ENCODE measurements around the gene HIBADH.

HIBADH gene

DNA sequence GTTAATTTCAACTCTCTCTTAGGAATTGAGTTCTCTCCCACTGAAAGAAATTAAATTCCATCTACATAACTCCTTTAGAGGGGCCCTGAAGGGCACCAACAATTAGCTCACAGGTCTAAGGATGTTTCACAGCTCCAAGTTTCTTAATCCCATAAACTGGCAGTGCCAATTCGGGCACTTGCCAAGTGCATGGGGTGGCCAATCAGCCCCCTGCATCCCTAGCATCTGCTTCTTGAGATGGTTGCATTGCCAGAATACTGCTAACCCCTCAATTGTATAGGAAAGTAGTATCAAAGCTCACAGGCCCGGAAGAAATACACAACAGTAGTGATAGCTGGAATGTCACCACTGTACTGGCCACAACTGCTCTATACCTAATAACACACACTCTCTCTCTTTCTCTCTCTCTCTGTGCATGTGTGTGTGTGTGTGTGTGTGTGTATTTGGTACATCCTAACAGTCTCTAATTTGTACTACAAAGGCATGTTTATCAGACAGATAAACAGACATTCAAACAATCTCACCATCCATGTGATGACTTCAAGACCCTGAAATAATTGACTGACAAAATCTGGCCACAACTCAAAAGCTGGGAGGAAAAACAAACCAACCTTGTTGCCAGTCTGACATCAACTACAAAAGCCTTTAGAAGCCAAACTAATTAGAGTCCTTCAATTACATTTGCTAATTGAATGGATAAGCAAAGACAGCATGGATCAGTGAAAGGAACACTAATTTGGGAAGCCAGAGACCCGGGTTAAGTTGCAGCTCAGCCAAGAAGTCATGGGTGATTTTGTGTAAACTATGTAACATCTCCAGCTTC, 27.8 kb downstream of the HIBADH start:
- DNase-seq: no peak

DNA sequence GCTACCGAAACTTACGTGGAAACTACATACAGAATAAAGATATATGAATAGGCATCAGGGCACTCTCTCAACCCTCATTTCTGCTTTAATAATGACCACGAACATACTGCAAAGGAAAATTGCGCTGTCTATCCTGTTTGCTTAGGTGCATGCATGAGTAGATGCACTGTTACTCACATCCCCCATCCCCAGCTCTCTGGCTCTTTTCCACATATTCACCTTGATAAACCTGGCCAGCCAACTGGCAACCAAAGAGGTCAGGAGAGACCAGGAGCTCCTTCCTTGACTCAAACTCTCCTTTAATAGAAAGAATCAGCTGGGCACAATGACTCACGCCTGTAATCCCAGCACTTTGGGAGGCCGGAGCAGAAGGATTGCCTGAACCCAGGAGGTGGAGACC, 29.6 kb downstream of the HIBADH start:
- DNase-seq: no peak

DNA sequence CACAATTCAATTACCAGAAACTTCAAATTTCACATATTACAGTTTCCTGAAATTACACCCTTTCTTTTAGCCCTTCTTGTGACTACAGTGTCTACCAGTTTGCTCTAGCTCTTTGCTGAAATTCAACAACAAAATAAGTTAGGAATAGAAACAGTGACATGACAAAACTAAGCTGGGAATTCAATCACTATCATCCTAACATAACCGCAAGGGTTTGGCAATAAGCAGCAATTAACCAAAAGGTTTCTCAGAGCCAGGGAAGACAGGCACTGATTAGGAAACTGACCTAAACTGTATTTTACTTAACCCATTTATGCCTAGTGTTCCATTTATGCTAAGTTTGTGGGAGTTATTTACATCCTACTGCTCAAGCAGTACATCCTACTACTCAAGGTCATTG, 31.3 kb downstream of the HIBADH start:
- no peak for DNase-seq

DNA sequence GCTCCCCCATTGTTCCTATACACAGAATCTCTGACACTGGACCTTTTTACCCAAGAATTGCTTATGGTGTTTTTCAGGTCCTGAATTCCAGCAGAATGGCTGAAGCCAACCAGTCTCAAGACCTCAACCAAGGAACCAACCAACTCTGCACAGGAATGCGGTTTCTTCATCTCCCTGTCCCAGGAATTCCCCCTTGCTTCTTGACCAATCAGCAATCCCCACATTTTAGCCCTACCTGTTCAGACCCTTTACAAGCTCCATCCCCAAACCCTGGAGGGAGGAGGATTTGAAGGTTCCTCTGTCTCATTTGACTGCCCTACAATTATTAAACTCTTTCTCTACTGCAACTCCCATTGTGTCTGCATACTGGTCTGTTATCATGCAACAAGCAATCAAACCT, 35.5 kb downstream of the HIBADH start:
- DNase-seq: no peak

DNA sequence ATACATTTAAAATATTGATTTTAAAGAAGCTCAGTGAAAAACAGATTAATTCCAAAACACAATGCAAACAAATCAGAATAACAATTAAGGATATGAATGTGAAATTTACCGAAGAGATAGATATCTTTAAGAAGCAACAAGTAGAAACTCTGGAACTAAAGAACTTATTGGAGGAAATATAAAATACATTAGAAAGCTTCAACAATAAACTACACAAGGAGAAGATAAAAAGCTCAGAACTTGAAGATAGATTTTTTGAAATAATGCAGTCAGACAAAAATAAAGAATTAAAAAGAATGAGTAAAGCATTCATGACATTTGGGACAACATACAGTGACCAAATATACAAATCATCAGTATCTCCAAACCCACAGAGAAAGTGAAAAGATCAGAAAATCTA, 43.2 kb downstream of the HIBADH start:
- DNase-seq: no peak

DNA sequence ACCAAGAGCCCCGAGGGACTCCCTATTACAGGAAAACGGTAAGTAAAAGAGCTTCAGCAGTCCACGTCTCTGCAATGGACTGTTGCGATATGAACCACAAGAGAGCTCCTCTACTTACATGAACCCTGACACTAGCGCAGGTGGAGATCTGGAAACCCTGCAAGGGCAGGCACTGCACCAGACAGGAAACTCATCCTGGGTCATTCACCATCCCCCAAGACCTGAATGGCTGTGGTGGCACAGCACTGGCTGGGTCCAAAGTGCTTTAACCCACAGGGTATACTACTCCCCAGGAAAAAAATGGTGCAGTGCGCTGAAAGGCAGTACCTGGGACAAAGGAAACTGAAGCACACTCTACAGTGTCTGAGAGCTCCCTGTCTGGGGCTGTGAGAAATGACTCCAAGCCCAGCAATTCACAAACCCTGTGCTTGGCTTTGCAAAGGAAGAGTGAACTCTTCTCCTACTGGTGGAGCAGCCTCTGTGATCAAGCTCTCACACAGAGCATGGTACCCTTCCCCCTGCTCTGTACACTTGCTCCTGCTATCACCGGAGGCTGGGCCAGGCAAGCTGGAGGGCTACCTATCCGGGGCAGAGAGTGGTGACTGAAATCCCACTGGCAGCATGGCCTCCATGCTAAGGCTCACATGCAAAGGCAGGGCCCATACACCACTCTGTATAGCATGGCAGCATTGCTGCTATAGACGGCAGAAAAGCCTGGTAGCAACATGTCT, 44.9 kb downstream of the HIBADH start:
- DNase-seq: no peak

DNA sequence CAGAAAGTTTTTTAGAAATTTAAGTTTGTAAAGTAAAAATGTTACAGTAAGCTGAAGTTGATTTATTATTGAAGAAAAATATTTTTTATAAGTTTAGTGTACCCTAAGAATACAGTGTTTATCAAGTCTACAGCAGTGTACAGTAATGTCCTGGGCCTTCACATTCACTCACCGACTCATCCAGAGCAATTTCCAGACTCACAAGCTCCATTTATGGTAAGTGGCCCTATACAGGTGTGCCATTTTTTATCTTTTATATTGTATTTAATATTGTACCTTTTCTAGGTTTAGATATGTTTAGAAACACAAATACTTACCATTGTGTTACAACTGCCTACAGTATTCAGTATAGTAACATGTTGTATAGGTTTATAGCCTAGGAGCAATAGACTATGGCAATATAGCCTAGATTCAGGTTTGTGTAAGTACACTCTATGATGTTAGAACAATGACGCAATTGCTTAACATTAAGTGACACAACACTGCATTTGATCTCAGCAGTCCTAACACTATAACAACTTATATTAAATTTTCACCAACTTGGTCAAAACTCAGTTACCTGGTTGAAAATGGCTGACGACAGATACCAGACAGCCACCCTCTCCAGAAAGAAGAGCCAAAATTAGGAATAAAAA, 45.7 kb downstream of the HIBADH start:
- DNase-seq: no peak

DNA sequence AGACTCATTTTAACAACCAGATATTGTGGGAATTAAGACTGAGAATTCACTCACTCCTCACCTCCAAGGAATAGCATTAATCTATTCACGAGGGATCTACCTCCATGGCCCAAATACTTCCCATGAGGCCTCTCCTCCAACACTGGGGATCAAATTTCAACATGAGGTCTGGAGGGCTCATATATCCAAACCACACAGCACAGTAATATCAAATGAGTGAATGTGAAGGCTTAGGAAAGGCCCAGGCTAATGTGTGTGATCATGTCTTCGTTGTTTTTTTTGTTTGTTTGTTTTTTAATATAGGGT, 46.5 kb downstream of the HIBADH start:
- DNase-seq: no peak

DNA sequence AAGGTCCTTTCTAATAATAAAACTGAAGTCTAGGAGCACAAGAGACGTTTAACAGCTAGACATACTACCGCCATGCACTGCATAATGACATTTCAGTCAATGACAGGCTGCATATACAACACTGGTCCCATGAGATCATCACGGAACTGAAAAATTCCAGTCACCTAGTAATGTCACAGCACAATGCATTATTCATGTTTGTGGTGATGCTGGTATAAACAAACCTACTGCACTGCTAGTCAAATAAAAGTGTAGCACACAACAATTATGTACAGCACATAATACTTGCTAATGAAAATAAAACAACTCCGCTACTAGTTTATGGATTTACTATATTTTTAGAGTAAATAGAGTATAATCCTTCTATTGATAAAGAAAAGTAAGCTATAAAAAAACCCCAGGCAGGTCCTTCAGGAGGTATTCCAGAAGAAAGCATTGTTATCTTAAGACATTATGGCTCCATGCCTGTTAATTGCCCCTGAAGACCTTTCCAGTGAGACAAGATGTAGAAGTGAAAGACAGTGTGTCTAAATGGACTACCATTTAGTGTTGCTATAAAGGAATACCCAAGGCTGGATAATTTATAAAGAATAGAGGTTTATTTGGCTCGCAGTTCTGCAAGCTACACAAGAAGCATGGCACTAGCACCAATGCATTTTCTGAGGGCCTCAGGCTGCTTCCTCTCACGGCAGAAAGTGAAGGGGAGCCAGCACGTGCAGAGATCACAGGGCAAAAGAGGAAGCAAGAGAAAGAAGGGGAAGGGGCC, 47.1 kb downstream of the HIBADH start:
- no peak for DNase-seq

DNA sequence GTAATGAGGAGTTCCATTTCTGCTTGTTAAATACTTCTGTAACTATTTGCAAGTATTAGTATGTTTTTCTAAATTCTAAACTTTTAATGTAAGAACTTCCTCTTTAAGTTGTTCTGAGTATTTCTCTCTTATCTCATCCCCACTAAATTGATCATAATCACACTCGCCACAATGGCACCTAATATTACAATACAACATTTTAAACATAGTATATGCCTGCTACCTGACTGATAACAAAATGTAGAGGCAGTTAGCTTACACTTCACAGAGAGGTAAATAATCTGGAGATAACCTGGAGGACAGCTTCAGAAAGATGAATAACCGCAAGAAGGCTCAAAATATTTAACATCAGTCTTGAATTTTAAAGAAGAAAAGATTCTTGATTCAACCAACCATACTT, 48.6 kb downstream of the HIBADH start:
- DNase-seq: no peak

DNA sequence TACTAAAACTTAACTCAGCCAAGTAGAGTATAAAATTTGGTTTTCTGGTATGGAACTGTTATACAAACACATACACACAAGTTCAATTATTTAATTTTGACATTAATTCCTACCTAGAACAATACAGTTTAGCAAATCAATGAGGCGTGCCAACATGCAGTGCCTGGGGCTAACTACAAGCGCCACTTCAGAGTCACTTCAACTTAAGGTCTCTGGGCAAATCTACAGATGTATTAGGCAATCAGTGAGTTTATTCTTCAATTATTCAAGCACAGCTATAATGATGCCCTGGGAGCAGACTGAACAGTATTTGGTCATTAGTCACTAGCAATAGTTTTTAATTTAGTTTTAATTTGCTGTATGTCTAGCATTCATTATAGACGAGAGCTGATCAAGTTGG, 51.6 kb downstream of the HIBADH start:
- peak; percentile 34 for DNase-seq

DNA sequence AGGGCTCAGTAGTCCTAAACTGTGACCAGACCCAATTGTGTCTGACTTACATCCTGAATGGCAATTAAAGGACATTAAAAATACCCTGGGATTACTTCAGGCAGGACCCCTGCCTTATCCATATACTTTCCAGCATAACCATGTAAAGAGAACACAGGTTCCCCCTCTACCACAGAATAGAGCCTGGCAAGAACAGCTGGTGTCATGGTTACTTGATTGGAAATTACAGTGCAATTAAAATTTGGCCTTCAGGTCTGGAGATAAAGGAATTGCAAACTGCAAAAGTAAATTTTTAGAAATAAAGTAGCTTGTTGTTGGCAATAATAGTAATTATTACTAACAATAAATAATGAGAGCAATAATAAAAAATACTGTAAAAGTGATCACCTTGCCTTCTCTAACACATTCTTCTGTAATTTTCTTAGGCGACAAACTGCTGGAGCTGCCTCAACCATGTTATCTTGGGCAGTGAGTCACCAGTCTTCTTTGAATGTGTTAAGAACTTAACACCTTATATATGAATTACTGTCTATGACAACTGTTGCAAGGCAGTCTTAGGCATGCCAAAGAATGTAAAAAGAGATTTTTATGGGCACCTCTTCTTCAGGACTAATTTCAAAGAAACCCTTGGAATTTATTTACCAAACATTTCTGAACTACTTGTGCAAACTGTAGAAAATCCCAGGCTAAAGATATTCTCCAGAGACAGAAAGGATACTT, 53.7 kb downstream of the HIBADH start:
- no peak for DNase-seq

DNA sequence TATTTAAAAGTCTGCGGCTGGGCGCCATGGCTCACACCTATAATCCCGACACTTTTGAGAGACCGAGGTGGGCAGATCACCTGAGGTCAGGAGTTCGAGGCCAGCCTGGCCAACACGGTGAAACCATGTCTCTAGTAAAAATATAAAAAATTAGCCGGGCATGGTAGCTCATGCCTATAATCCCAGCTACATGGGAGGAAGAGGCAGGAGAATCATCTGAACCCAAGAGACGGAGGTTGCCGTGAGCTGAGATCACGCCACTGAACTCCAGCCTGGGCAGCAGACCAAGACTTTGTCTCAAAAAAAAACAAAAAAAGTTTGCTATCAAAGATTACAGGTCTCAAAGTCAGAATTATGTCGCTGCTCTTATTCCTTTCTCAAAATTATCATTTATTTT, 55.5 kb downstream of the HIBADH start:
- DNase-seq: no peak

DNA sequence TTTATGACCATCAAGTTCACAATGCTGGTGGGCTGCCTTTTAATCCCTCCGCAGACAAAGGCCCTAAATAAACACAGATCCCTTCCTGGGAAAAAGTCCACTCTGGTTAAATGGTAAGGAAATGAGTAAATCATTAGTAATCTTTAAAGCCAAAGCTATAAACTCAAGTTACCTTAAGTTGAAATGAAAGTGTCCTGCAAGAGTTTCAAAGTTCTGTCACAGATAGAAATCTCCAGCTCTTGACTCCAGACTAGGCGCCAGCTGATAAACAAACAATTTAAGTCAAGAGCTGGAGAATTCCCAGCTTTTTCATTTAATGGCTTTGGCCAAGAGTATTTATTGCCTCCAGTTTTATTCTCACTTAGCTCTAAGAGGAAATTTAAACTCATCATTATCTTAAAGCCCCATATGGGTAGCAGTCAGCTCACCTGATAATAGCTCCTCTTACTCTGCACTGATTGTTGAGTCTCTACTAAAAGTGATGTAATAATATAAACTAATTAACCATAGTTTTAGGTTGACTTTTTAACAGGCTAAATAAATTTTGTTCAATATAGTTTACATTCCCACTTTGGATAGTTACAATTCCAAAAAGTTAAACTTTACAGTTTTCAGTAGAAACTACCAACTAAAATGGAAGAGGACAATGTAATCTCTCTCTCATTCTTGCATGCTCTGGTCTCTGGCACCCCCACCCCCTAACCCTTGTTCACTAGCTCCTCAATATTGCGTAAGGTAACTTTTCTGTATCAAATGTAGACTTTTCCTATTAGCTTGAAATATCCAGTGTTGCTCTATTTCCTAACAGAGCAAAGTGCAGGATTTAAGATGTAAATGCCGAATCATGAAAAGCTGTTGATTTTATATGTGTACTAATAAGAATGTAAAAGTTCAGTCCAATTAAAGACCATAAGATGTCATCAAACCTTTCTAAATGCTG, 56.1 kb downstream of the HIBADH start:
- DNase-seq: peak; percentile 76

DNA sequence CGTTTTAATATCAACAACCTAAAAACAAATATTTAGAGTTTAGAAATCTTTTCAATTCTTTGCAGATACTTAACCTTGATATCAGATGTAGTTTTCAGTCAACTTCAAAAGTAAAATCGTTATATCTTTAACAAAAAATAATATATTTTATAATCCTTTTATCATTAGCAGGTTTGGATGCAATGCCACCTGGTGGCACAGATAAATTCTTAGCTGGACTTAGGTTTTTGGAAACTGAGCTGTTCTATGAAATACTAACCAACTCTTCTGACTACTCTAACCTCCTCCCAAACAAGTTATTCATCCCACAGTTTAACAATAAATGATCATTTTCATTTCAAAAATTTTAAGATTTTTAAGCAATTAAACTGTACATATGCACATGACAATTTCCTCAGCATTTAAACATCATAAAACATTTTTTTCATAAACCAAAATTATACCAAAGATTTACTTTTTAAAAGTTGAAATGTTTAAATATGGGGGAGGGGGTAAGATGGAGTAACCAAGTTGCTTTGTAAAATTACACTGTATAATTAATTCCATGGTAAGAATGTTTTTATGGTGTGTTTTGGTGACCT, 56.9 kb downstream of the HIBADH start:
- no peak for DNase-seq

DNA sequence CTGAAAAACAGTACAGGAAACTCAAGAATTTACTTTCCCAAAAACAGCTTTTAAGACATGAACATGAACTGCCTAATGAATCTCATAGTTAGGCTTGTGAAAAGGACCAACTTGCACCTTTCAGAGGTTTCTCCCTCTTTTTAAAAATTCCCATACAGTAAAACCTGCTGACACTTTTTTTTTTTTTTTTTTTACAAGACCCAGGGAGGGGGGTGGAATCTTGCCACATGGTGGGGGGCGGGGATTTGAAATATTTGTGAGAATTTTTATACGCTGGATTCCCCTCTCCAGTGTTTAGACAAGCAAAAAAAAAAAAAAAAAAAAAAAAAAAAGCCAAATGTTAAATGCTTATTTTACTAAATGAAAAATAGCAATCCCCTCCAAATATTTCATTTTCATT, 57.4 kb downstream of the HIBADH start:
- no peak for DNase-seq

DNA sequence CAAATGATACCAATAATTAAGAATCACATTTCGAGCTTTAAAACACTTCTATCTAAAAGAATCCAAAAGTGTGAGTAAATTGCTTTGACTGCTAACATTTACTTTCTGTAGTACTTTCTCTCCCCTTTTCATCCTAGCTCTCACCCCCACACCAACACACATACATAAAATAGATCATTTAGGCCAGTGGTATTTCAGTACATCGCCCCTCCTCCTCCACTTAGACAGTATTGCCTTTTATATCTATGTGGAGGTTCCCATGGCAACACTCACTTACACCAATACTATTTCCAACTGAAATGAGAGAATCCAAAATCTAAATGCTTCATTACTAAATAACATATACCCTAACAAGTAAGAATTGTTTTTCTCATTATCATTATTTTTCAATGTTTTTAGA, 58.9 kb downstream of the HIBADH start:
- no peak for DNase-seq

DNA sequence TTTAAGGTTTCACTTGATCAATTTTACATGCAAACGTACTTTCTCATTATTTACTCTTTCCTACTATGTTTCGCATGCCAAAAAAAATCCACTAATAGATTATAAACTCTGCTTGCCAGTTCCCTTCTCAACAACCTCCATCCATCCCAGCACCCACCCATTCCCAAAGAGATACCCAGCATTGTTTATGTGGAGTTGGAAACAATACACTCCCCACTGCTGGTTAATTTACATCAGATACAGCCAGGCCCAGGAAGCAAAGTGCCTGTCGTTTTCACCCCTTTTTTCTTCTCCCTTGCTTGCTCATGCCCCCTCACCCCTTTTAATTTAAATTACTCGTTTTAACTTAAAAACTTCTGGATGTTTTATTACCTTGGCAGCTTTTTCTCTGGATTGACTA, 59.9 kb downstream of the HIBADH start:
- DNase-seq: no peak

DNA sequence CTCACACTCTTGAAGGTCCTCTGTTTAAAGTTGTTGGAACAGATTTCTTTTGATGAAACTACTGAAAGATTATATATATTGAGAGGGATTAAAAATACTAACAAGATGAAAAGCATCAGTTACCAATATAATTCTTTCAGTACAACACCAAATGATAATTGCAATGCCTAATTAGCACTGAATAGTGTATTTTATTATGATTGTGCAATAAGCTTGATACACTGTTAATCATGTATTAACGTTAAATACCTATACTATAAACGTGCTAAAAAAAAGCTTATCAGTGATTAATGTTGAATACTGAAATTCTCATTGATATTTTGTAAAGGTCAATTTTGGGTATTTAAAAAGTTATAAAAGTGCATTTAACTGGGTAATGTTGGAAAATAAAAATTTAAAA, 61.5 kb downstream of the HIBADH start:
- no peak for DNase-seq

DNA sequence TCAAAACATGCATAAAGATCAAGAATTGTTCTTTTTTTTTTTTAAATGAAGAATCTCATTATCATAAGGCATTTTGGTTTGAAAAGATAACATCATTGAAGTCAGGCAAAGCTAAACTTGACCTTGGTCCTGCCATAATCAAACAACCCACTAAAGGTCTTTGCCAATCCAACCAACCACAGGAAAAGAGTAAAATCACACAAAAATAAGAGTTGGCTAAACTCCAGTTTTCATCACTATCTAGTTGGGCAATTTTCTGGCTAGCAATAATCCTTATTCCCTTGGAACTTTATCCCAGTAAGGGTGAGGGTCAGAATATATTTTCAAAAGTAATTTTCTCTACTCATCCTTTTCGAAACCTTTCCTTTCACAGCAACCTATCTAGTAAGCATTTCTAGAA, 62.4 kb downstream of the HIBADH start:
- DNase-seq: no peak

DNA sequence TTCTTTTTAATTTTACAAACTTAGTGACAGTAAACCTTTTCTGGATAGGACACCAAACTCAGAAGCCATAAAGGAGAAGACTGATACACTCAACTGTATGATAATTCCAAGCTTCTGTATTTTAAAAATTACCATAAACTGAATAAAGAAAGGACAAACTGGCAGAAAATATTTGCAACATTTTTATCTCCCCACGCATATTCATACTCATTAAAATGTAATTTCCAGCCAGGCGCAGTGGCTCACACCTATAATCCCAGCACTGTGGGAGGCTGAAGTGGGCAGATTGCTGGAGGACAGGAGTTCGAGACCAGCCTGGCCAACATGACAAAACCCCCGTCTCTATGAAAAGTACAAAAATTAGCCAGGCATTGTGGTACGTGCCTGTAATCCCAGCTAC, 67.7 kb downstream of the HIBADH start:
- no peak for DNase-seq
